SK-MEL-5 (cell line): ENCODE measurements around the gene SLC5A2. TPM values are rescaled to one million over a fixed set of nuclear protein-coding genes. Genes with fewer than 3 reads are reported as not detected.
"Not testable (repeated sequence)": the region's sequence is repeated elsewhere in the genome, so short reads cannot be mapped to it uniquely, and the experiment has no call there.

ENCODE experiments used
- DNase-seq: peaks from one replicate; pipeline ENCODE4 v3.0.0-alpha.2; 2016; ENCODE audit warnings: low read depth, low spot score
- in situ Hi-C: cut with HindIII; loops from 2 replicates; pipeline ENCODE4 v1.10.0; 2016; ENCODE audit warnings: low sequenced_read_pairs, high pct_unique_total_duplicates, low pct_unique_long_range_greater_than_20kb
- polyA plus RNA-seq, 2 experiments: library from polyadenylated mRNA; depleted of rRNA; stranded (reverse); fragments of >200 nt; gene quantifications; 2 replicates each; pipeline ENCODE4 v1.2.3, GENCODE V29; 2015
- total RNA-seq: library from RNA; depleted of rRNA; stranded (reverse); fragments of >200 nt; shearing (Covaris generic); gene quantifications from 2 replicates; pipeline ENCODE4 v1.2.3, GENCODE V29; 2014; rRNA removed

SLC5A2 gene
- total RNA-seq = 0.05 and 0.53 TPM in 2 replicates
- not detected in 2 replicates for polyA plus RNA-seq (2015; cell fraction: cytosol; rRNA removed)
- polyA plus RNA-seq (2015; cell fraction: nucleus; rRNA removed) = not detected in 2 replicates

DNA sequence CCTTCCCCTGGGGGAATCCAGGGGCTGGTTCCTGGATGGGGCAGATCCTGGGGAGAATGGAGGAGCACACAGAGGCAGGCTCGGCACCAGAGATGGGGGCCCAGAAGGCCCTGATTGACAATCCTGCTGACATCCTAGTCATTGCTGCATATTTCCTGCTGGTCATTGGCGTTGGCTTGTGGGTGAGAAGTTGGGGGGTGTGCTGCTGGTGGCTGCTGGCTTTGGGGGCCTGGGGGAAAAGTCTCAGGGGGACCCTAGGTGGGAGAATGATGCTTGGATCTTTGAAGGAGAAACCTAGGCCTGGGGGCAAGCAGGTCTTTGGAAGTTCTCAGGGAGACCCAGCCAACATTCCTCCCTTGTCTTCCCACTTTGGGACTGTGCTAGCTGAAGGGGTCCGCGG is at the start of gene SLC5A2:
Gene SLC5A2 (plus strand): TSS at position 43 of the 400 bp plus-strand sequence. CDS start 14 bp downstream, at position 57.
- in situ Hi-C loops = no loop called here

DNA sequence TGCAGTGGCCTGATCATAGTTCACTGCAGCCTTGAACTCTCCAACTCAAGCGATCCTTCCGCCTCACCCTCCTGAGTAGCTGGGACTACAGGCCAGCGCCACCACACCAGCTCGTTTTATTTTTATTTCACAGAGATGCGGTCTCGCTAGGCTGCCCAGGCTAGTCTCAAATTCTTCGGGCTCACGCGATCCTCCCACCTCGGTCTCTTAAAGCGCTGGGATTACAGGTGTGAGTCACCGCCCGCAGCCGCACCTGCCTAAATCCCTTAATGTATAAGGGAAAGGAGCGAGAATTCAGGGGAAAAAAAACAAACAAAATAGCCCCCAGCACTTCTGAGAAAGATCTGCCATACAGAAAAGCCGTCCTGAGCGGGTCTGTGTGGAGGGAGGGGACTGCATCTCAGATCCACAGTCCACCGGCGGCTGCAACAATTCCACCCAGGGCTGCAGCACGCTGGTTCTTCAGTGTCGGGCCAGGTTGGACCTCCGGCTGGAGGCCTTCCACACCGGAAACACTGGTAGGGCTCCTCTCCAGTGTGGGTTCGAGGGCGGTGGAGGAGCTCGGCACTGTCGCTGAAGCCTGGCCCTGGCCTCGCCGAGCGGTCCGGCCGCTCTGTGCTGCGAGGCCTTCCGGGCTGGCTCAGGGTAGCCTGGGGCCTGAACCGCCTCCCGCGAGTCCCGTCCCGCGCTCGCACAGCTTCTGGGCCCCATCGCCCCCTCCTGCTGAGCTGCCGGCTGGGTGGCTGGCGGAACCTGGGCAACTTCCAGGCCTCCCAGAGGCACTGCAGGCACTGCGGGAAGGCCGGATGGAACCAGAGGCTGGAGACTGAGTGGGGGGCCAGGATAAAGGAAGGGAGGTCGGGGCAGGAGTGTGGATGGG is 47.3 kb upstream of the SLC5A2 start:
- no peak for DNase-seq
- in situ Hi-C loops = no loop called here

More for the DNA sequence above, at the start of gene SLC5A2:
- no peak for DNase-seq

DNA sequence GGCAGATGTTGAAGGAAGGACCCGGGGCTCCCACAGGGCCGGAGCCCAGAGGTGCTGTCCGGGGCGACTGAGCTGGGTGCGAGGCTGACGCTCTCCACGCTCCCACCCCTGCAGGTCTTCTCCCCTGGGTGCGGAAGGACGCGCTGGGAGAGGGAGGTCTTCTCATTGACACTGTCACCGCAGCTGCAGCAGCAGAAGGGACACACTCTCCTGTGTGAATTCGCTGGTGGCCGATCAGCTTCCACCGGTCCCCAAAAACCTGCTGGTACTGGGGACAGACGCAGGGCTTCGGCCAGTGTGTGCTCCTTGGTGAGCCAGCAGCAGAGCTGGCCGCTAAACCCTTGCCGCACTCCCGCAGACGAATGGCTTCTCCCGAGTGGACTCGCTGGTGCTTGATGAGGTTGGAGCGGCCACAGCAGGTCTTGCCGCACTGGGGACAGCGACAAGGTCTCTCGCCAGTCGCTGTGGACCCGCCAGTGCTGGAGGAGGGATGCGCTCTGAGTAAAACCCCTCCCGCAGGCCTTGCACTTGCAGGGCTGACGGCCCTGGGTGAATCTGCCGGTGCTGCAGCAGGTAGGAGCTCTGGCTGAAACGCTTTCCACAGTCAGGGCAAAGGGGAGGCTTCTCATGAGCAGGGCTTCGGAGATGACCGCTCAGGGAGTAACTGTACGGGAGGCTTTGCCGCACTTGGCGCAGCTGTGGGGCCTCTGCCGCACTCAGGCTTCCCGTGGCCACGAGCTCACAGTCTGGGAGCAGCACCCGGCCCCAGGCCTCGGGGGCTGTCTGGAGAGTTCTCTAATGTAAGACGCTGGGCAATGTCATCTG is 46.5 kb upstream of the SLC5A2 start:
- in situ Hi-C loops = no loop called here
- no peak for DNase-seq

DNA sequence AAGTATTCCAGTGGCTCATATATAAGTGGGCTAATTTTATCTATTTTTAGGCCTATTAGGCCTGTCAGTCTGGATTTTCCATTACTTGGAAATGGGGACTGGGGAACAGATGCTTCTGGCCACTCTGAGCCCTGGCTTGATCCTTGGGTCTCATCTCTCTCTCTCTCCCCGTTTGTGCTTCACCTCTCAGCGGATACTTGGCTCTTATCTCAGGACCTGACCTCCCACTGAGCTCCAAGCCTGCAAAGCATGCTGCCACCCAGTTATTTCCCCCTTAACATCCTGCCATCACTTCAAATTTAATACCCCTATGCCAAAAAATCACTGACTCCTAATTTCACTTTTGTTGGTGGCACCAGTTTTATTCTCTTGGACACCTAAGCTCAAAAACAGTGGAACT is 44.5 kb upstream of the SLC5A2 start:
- no peak for DNase-seq
- in situ Hi-C loops = no loop called here

DNA sequence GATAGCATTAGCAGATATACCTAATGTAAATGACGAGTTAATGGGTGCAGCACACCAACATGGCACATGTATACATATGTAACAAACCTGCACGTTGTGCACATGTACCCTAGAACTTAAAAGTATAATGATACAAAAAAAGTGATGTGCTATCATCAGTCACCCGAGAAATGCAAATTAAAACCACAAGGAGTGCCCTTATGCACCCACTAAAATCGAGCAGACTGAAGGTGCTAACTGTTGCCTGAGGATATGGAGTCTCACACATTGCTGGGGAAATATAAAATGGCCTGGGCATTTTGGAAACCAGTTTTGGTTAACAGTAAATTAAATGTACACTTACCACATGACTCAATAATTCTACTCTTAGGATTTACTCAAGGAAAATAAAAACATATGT is 43.9 kb upstream of the SLC5A2 start:
- in situ Hi-C loops = not testable (repeated sequence)

DNA sequence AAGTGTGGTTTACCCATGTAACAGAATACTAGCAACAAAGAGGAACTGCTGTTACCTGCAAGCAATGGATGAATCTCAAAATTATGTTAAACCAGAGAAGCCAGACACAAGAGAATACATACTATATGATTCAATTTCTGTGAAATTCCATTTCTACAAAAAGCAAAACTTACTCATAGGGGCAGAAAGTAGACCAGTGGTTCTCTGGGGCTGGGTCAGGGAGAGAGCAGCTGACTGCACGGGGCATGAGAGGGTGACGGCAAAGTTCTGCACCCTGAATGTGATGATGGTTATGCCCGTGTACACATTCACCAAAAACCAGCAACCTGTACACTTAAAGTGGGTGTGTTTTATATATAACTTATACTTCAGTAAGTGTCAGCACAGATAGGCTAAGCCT is 43.4 kb upstream of the SLC5A2 start:
- DNase-seq = no peak
- in situ Hi-C loops = no loop called here

More for the DNA sequence above, 43.9 kb upstream of the SLC5A2 start:
- not testable (repeated sequence) for DNase-seq

DNA sequence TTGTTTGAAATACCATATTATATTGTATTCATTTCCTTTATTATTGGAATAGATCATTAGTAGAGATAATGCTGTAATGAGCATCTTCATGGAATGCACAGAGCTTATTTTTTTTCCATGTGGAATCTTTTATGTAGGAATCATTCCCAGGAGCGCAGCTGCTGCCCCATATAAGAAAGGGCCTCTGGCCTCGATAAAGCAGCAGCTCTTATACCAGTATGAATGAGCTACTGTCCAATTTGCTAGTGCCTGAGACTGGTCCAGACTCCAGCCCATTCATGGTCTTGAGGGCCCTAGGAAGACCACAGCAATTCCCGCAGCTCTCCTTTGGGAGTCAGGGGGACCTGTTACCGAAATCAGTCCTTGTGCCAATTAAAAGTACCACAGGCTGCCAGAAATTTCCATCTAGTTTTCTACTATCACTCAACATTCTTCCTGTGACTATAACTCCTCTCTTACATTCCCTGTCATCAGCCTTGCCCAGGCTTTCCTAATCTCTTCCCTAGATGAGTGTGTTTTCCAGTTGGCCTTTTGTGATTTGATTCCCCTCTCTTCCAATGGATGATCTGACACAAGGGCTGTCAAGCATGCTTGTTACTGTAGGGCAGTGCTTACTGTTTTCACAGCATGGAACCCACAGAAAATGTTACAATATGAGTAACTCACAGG is 42.3 kb upstream of the SLC5A2 start:
- DNase-seq = no peak
- in situ Hi-C loops = no loop called here

DNA sequence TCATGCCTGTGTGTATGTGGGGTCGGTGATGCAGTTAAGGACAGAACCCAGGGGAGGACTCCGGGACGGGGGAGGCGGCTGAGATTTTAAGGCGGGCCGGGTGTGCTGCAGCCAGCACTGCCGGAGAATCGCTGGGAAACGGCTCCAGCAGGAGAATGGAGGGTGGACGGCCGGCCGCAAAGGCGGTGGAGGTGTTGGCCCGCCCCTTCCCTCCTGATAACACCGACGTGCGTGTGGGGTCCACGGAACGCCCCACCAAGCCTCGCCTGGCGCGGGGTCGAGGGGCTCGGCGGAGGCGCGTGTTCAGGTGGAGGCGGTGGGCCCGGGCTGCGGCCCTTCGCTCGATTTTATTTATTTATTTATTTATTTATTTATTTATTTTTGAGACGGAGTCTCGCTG is 41.0 kb upstream of the SLC5A2 start:
- DNase-seq = no peak
- in situ Hi-C loops = no loop called here

DNA sequence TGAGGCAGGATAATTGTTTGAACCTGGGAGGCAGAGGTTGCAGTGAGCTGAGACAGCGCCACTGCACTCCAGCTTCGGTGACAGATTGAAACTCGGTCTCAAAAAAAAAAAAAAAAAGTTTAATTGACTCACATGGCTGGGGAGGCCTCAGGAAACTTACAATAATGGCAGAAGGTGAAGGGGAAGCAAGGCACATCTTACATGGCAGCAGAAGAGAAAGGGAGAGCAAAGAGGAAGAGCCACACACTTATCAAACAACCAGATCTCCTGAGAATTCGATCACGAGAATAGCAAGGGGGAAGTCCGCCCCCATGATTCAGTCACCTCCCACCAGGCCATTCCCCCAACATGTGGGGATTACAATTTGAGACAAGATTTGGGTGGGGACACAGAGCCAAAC is 37.0 kb upstream of the SLC5A2 start:
- DNase-seq, in situ Hi-C loops: not testable (repeated sequence)

DNA sequence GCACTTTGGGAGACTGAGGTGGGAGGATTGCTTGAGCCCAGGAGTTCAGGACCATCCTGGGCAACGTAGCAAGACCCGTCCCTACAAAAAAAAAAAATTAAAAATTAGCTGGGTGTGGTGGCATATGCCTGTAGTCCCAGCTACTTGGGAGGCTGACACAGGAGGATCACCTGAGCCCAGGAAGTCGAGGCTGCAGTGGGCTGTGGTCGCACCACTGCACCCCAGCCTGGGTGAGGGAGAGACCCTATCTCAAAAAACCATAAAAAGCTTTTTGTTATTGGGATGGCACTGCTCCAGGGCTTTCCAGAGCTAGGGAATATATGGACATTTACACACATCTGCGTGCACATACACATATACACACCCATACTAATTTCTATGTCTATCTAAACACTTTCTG is 31.7 kb upstream of the SLC5A2 start:
- DNase-seq = no peak
- in situ Hi-C loops = no loop called here

DNA sequence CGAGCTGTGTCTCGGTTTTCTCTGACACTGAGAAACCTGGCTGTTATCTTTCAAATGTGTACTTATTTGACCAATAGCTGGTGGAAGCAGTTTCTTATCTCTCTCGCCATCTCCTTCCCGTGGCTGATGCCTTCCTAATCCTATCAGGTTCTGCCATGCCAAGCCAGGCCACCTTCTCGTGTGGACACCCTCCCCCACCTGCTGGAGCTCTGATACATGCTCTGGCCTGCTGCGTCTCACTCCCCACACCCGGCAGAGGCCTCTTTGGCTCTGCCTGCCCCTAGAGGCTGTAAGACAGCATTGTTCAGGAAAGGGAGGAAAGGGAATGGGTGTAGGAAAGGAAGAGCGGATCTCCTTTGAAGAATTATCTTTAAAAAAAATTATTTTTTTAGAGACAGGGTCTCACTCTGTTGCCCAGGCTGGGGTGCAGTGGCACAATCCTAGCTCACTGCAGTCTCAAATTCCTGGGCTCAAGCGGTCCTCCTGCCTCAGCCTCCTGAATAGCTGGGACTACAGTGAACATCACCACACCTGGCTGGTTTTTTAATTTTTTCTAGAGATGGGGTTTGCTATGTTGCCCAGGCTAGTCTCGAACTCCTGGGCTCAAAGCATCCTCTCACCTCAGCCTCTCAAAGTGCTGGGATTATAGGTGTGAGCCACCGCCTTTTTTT is 31.1 kb upstream of the SLC5A2 start:
- DNase-seq = peak; percentile 85
- in situ Hi-C loops = no loop called here

DNA sequence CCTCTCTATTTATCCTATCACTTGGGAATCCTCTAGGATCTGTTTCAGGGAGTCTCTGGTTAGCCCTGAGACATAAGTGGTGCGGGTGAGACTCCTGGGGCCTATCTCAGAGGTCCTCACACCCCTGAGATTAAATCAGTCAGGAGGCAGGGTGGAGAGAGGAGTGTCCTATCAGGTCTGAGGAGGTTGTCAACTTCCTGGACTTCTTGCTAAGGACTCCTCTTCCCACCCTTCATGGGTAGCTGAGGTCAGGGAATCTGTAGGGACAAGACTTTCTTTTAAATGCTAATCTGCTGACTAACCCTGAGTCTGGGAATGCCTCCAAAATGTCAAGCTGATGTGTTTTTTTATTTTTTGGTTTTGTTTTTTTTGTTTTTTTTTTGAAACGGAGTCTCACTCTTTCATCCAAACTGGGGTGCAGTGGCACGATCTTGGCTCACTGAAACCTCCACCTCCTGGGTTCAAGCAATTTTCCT is 30.3 kb upstream of the SLC5A2 start:
- peak; percentile 65 for DNase-seq
- in situ Hi-C loops = no loop called here

DNA sequence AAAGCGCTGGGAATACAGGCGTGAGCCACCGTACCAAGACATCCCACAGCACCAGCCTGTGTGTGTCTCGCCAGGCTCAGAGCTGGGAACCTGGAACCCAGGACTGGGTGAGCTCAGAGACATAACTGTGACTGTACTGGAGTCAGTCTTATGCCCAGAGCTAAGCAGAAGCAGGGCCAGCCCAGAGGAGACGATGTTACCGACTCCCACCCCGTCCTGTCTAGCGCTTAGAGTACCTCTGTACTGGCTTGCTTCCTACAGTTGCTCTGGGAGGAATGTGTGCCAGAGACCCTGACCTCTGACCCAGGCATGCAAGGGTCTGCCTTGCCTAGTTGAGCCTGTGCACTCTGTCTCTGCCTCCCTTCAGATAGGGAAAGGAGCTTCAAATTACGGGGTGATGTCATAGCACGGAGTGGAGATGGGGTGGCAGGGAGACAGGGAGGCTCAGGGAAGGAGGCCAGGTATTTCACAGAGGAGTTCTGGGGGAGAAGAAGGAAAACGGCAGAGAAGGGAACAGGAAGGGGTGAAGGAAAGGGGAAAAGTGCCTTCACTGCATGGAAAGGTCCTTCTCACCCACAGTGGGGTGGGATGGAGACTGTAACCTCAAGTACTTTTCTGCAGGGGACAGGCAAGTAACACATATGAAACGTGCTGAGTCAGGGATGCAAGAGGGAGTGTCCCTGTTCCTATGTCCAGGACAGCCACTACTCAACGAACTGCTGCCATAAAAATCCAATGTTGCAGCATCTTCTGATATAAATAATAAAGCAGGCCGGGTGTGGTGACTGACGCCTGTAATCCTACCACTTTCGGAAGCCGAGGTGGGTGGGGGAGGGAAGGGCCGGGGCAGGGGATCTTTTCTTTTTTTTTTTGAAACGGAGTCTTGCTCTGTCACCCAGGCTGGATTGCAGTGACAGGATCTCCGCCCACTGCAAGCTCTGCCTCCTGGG is 29.4 kb upstream of the SLC5A2 start:
- in situ Hi-C loops = no loop called here
- DNase-seq = no peak

DNA sequence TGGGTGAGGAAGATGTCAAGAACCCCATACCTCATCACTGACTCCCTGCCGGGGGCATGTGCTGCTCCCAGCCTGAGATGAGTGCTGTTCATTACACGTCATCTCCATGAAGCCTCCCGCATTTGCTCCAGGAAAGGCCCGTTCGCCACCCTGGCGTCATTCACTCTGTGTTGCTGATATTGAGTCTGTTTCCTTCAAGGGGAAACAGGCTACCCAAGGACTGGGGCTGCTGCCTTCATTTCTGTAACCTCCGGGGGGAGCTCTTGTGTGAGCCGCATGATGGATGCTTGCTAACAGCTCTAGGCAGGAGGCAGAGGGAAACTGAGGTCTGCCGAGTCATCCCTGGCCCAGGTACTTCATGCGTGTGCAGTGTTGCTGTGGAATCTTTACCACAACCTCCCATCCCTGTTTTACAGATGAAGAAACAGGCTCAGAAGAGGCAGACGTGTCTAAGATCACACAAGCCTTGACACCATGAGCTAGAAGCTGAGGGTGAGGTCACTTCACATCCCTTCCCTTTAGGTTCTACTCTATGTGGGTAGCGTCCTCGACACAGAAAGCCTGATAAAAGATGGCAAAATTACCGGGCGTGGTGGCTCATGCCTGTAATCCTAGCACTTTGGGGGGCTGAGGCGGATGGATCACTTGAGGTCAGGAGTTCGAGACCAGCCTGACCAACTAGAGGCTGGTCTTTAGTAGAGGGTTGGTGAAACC is 27.2 kb upstream of the SLC5A2 start:
- in situ Hi-C loops = no loop called here
- peak; percentile 44 for DNase-seq

DNA sequence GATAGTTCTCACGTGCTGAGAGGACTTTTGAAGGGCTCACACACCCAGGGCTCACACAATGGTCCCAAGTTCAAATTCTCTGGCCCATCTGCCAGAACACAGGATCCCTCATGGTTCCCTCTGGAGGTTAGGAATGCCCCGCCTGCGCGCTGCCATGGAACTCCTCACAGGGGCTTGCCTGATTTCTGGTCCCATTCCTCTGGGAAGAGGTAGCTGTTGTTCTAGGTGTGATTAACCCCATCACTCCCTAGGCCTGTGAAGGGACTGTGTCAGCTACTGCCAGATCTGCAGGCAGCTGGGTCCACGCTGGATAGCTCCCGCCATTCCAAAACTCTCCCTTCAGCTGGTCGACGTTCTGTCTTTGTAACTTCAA is 25.9 kb upstream of the SLC5A2 start:
- no peak for DNase-seq
- in situ Hi-C loops = no loop called here
